K562 (cell line): ENCODE results near the gene UCP3. TPM values are rescaled to one million over a fixed set of nuclear protein-coding genes. Genes with fewer than 3 reads are reported as not detected.

Source experiments
- CREB1 ChIP-seq, 2 experiments: sonication (generic) in 1 of 2; formaldehyde crosslinking in 1 of 2; IDR thresholded peaks; 2 replicates each; pipeline versions ENCODE4 v1.6.1 to v1.8.0; 2012 to 2022; ENCODE audit warnings: inconsistent platforms in 1 of 2, mild to moderate bottlenecking in 1 of 2, missing genetic modification reagents in 1 of 2, moderate library complexity in 1 of 2
- HDAC6 ChIP-seq: IDR thresholded peaks from 2 replicates; pipeline ENCODE4 v1.6.1; 2012; ENCODE audit warnings: low read depth, mild to moderate bottlenecking, control low read depth, inconsistent platforms, low read length, moderate library complexity
- MCM3 ChIP-seq: fragments of 450-650 bp; IDR thresholded peaks from 2 replicates; pipeline ENCODE4 v1.6.1; 2016
- MTF1 ChIP-seq: fragments of 250-450 bp; sonication (Bioruptor Pico); IDR thresholded peaks from 2 replicates; pipeline ENCODE4 v1.9.0; 2021; ENCODE audit warnings: moderate library complexity, mild to moderate bottlenecking, inconsistent platforms, borderline replicate concordance
- STAT5B ChIP-seq: fragments of 250-450 bp; sonication (Bioruptor Pico); IDR thresholded peaks from 2 replicates; pipeline ENCODE4 v1.8.0; 2021; ENCODE audit warnings: mild to moderate bottlenecking, inconsistent platforms
- TEAD1 ChIP-seq, 2 experiments: fragments of 450-650 bp in 1 of 2; sonication (generic) in 1 of 2; formaldehyde crosslinking; IDR thresholded peaks; 2 replicates each; pipeline versions ENCODE4 v1.4.0 to v1.8.0; 2020 to 2022; ENCODE audit warnings: mild to moderate bottlenecking in 2 of 2, missing genetic modification reagents in 1 of 2
- TFE3 ChIP-seq: fragments of 450-650 bp; formaldehyde crosslinking; IDR thresholded peaks from 2 replicates; pipeline ENCODE4 v1.4.0; 2020; ENCODE audit warnings: mild to moderate bottlenecking, mixed read lengths
- ZC3H8 ChIP-seq: fragments of 450-650 bp; IDR thresholded peaks from 2 replicates; pipeline ENCODE4 v1.6.1; 2017
- ZNF274 ChIP-seq: IDR thresholded peaks from 2 replicates; pipeline ENCODE4 v1.6.1; 2011; ENCODE audit warnings: low read depth, mild to moderate bottlenecking, low read length, moderate library complexity, borderline replicate concordance
- ZNF311 ChIP-seq: fragments of 250-450 bp; sonication (Bioruptor Pico); IDR thresholded peaks from 2 replicates; pipeline ENCODE4 v1.4.0; 2020; ENCODE audit warnings: mild to moderate bottlenecking, moderate library complexity
- ZNF316 ChIP-seq: fragments of 450-650 bp; IDR thresholded peaks from 2 replicates; pipeline ENCODE4 v1.6.1; 2016
- ZNF318 ChIP-seq, 2 experiments: fragments of 450-650 bp; IDR thresholded peaks; 2 replicates each; pipeline ENCODE4 v1.6.1; 2016; ENCODE audit warnings: mild to moderate bottlenecking in 2 of 2, borderline replicate concordance in 1 of 2, low read depth in 1 of 2, moderate library complexity in 1 of 2
- ZNF41 ChIP-seq: fragments of 250-450 bp; sonication (Bioruptor Pico); conservative IDR thresholded peaks from 2 replicates; pipeline ENCODE4 v1.4.0; 2020; ENCODE audit warnings: mild to moderate bottlenecking
- ZNF449 ChIP-seq: fragments of 250-450 bp; sonication (Bioruptor Pico); IDR thresholded peaks from 2 replicates; pipeline ENCODE4 v1.8.0; 2022; ENCODE audit warnings: moderate library complexity, mild to moderate bottlenecking, inconsistent platforms
- ZNF589 ChIP-seq: fragments of 200-800 bp; sonication (Bioruptor generic); IDR thresholded peaks from 2 replicates; pipeline ENCODE4 v1.6.1; 2016; ENCODE audit warnings: low read depth, missing genetic modification characterization, missing compliant biosample characterization
- ZSCAN32 ChIP-seq: fragments of 450-650 bp; formaldehyde crosslinking; IDR thresholded peaks from 2 replicates; pipeline ENCODE4 v1.4.0; 2020; ENCODE audit warnings: mild to moderate bottlenecking, moderate library complexity
- polyA plus RNA-seq, 8 experiments: library from polyadenylated mRNA; depleted of rRNA in 4 of 8; stranded (reverse) in 5 of 8; unstranded in 3 of 8; fragments of >200 nt; fragmentation: Nextera tagmentation in 2 of 8; fragmentation: Illumina TruSeq in 1 of 8; extraction: Ambion mirVana in 2 of 8; extraction: Trizol in 1 of 8; gene quantifications; 2 replicates each; pipeline versions ENCODE4 v1.2.1 to v1.2.3, GENCODE V29; 2011 to 2014; ENCODE audit warnings: inconsistent platforms in 1 of 8, missing spikeins in 1 of 8
- total RNA-seq, 7 experiments: library from RNA; depleted of rRNA in 6 of 7; stranded (reverse); fragments of >200 nt in 6 of 7; fragmentation: Illumina TruSeq in 2 of 7; extraction: Trizol in 2 of 7; gene quantifications; 2 replicates each; pipeline versions ENCODE4 v1.2.1 to v1.2.3, GENCODE V29; 2011 to 2021; ENCODE audit warnings: low replicate concordance in 1 of 7

The UCP3 gene
- total and polyA plus RNA-seq, 9 of the 15 experiments (the other 6 are each of a cell fraction or from before 2014, with no cell fraction given): 0.05 to 0.65 (median 0.25) TPM; not detected in 2

GRCh38 chr11:73982990-73983740 lies 25.7 kb downstream of the UCP3 start (continued):
- TF ChIP-seq ZNF318 (IDR thresholded peaks at IDR 0.05; ENCODE audit: borderline replicate concordance in 1 of 2, low read depth in 1 of 2) (peak in 1 of 2 experiments; percentile 19; a peak in 1 of 4 replicates), ZNF311 (CRISPR knock-in tag) (peak; percentile 55; the same call in 1 of the 2 replicates), ZC3H8 (no peak), ZNF41 (0 out of 2 replicates have a peak, but pooled peaks have one; percentile 58), MCM3 (no peak), HDAC6 (no peak), ZNF274 (no peak), TEAD1 (CRISPR knock-in tag; IDR thresholded peaks at IDR 0.05) (peak in 1 of 2 experiments; percentile 61; a peak in 2 of 4 replicates), TFE3 (peak; percentile 76), ZNF589 (no peak), ZNF449 (CRISPR knock-in tag) (0 out of 2 replicates have a peak, but pooled peaks have one; percentile 63), CREB1 (IDR thresholded peaks at IDR 0.05) (no peak; the same call in none of the 2 replicates), CREB1 (CRISPR knock-in tag; IDR thresholded peaks at IDR 0.05) (peak; percentile 88), ZSCAN32 (peak; percentile 57; the same call in 1 of the 2 replicates), ZNF316 (0 out of 2 replicates have a peak, but pooled peaks have one; percentile 10), STAT5B (CRISPR knock-in tag) (no peak), MTF1 (CRISPR knock-in tag) (no peak)
